ENCODE results near the gene KDM8. TPM values are rescaled to one million over a fixed set of nuclear protein-coding genes. Genes with fewer than 3 reads are reported as not detected.

The KDM8 gene
- total RNA-seq, 1 experiment from 2014 or later = 15.5 TPM

DNA sequence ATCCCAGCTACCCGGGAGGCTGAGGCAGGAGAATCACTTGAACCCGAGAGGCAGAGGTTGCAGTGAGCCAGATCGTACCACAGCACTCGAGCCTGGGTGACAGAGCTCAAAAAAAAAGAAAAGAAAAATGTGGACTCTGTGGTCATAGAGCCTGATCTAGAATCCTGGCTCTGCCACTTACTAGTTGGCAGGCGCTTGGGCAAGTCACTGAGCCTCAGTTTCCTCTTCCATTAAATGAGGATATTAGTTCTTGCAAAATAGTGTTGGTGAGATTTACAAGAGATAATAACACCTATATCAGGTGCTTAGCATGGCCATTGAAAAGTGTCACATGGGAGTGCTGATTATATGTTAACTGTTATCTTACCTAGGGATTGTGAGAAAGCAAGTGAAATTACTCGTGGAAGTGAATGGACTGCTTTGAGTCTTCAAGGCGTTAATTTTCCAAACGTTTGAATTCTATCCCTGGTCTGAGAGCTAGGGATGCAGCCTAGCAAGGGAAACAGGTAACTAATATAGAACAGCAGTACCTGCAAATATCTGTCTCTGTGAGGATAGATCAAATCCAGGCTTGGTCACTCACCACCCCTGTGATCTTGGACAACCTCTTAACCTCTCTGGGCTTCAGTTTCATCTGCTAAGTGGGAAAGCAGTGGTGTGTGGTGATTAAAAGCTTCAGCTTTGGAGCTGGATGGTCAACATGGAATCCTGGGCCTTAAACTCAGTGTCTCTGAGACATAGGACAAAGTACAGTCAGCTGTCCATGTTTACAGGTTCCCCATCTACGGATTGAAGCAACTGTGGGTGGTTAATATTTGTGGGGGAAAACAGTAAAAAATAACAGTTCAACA lies 66.2 kb downstream of the KDM8 start:
- H3K36me3 Mint-ChIP-seq (ENCODE audit: insufficient read depth in 1 of 3, low read depth in 3 of 3) = peaks cover 2 to 4% (median 3%) of the 10 kb centered on the region in 3 experiments; a peak in 3 of 7 replicates
- H3K9ac ChIP-seq (ENCODE audit: extremely low read depth, insufficient read length, low read length) = no peak overlapping the region
- no peak overlapping the region for H3K18ac ChIP-seq (ENCODE audit: insufficient read length, low read depth, low read length)
- no peak overlapping the region for H3K23ac ChIP-seq (ENCODE audit: insufficient read length, low read depth, low read length)
- no peaks in the 10 kb centered on the region; the same call in 1 of the 2 replicates for H3K27me3 Mint-ChIP-seq (ENCODE audit: low read depth)
- TF ChIP-seq, protein P1, sequence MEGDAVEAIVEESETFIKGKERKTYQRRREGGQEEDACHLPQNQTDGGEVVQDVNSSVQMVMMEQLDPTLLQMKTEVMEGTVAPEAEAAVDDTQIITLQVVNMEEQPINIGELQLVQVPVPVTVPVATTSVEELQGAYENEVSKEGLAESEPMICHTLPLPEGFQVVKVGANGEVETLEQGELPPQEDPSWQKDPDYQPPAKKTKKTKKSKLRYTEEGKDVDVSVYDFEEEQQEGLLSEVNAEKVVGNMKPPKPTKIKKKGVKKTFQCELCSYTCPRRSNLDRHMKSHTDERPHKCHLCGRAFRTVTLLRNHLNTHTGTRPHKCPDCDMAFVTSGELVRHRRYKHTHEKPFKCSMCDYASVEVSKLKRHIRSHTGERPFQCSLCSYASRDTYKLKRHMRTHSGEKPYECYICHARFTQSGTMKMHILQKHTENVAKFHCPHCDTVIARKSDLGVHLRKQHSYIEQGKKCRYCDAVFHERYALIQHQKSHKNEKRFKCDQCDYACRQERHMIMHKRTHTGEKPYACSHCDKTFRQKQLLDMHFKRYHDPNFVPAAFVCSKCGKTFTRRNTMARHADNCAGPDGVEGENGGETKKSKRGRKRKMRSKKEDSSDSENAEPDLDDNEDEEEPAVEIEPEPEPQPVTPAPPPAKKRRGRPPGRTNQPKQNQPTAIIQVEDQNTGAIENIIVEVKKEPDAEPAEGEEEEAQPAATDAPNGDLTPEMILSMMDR (conservative IDR thresholded peaks at IDR 0.05) = no peak
- no peak overlapping the region for H2AFZ ChIP-seq (ENCODE audit: low read length)
- H3K4me2 ChIP-seq (ENCODE audit: insufficient read depth, insufficient read length, low read length) = peak overlapping the region; percentile 55
- DNase-seq = no peak
- H3K4me1 Mint-ChIP-seq = peaks cover 7 to 9% of the 10 kb centered on the region in 2 experiments
- H3K9me3 ChIP-seq (ENCODE audit: control insufficient read depth, low read depth, low read length) = no peaks in the 10 kb centered on the region
- H3K14ac ChIP-seq (ENCODE audit: insufficient read depth, low read length) = no peak overlapping the region
- H3K27me3 ChIP-seq (ENCODE audit: insufficient read depth, low read length) = no peaks in the 10 kb centered on the region
- no peak overlapping the region for H3K4ac ChIP-seq (ENCODE audit: low read depth, low read length)
- no peak overlapping the region for H3T11ph ChIP-seq (ENCODE audit: low read length)
- H4K5ac ChIP-seq (ENCODE audit: insufficient read length, low read depth, low read length) = no peak overlapping the region
- H3K79me2 ChIP-seq (ENCODE audit: insufficient read depth, low read length) = no peaks in the 10 kb centered on the region
- no peak overlapping the region for H3K27ac ChIP-seq (ENCODE audit: insufficient read length, low read depth, low read length)
- H2BK120ac ChIP-seq (ENCODE audit: low read depth, low read length, poor library complexity, severe bottlenecking) = no peak overlapping the region
- H4K20me1 ChIP-seq (ENCODE audit: control insufficient read depth, insufficient read depth, insufficient read length) = no peaks in the 10 kb centered on the region
- no peaks in the 10 kb centered on the region for H3K23me2 ChIP-seq (ENCODE audit: insufficient read length, low read depth, low read length, poor library complexity, severe bottlenecking)
- H3K4me1 ChIP-seq (ENCODE audit: insufficient read depth, low read length) = no peaks in the 10 kb centered on the region; the same call in 1 of the 2 replicates
- no peak overlapping the region for H2BK15ac ChIP-seq (ENCODE audit: low read depth, low read length)
- peak overlapping the region; percentile 73 to 83; a peak in 2 of 5 replicates for H3K4me3 Mint-ChIP-seq
- WGBS (ENCODE audit: extremely low coverage, insufficient read length, low lambda C conversion rate) = no CpG with 5 or more reads among the region's 9 CpGs
- H4K8ac ChIP-seq (replicated peaks; ENCODE audit: insufficient read length, low read depth, low read length) = no peak overlapping the region
- no peak overlapping the region for H3K56ac ChIP-seq (ENCODE audit: insufficient read length, low read depth, low read length)
- H2BK5ac ChIP-seq (ENCODE audit: insufficient read length, low read length) = no peak overlapping the region
- no peak overlapping the region for H2AK5ac ChIP-seq (ENCODE audit: insufficient read length, low read length)
- H2BK12ac ChIP-seq (ENCODE audit: insufficient read length, low read depth, low read length) = no peak overlapping the region
- no peak overlapping the region for H2BK20ac ChIP-seq (ENCODE audit: low read depth, low read length, poor library complexity, severe bottlenecking)
- H3K79me1 ChIP-seq (ENCODE audit: insufficient read depth, low read depth, low read length, poor library complexity, severe bottlenecking) = no peaks in the 10 kb centered on the region
- H3K9me3 Mint-ChIP-seq = peaks cover 3% of the 10 kb centered on the region in 2 experiments; a peak in 2 of 5 replicates
- no peak overlapping the region for H3K27ac Mint-ChIP-seq
- H4K91ac ChIP-seq (ENCODE audit: insufficient read length, low read depth, low read length) = no peak overlapping the region
